Duodenal mucosa (tissue), 2 donors: Measurements from ENCODE around the gene NAA80.

Source experiments
- H3K27ac ChIP-seq: one replicate; pipeline ENCODE4 v1.7.0; 2013; ENCODE audit warnings: low read depth, low read length
- H3K27me3 ChIP-seq, 2 donors: one replicate each; pipeline ENCODE4 v1.7.0; 2013; ENCODE audit warnings: low read length in 2 of 2, control low read depth in 1 of 2; ENCODE audit not compliant: insufficient read depth in 2 of 2, control insufficient read depth in 1 of 2
- H3K36me3 ChIP-seq, 2 donors: one replicate each; pipeline ENCODE4 v1.7.0; 2013; ENCODE audit warnings: low read length in 2 of 2, control low read depth in 1 of 2; ENCODE audit not compliant: insufficient read depth in 2 of 2, control insufficient read depth in 1 of 2
- H3K4me1 ChIP-seq, 2 donors: one replicate each; pipeline ENCODE4 v1.7.0; 2013; ENCODE audit warnings: low read length in 2 of 2, control low read depth in 1 of 2; ENCODE audit not compliant: insufficient read depth in 2 of 2, control insufficient read depth in 1 of 2
- H3K4me3 ChIP-seq, 2 donors: one replicate each; pipeline ENCODE4 v1.7.0; 2013; ENCODE audit warnings: low read length in 2 of 2, low read depth in 1 of 2
- H3K9ac ChIP-seq, 2 donors: one replicate each; pipeline ENCODE4 v1.7.0; 2013; ENCODE audit warnings: low read length in 2 of 2, low read depth in 1 of 2
- H3K9me3 ChIP-seq, 2 donors: one replicate each; pipeline ENCODE4 v1.7.0; 2013; ENCODE audit warnings: low read length in 2 of 2, control low read depth in 1 of 2; ENCODE audit not compliant: control insufficient read depth in 1 of 2

Gene NAA80

DNA sequence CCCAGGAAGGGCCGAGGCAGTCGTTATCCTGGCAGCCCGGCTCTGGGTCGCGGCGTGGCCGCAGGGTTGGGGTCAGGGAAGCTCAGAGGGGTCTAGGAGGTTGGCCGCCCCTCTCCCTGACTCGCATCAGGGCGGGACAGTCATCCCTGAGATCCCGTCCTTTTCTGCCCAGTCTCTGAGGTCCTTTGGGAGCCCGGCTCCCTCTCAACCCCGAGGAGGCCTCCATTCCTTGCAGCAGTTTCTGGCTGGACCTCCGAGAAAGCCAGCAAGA lies 22.8 kb upstream of the NAA80 start:
- H3K4me1 ChIP-seq = peaks cover 60 to 74% of the 10 kb centered on the region in 2 donors
- H3K4me3 ChIP-seq = peak overlapping the region; percentile 83 to 94
- no peaks in the 10 kb centered on the region for H3K9me3 ChIP-seq
- H3K9ac ChIP-seq = peak overlapping the region; percentile 43 to 93
- peaks cover 11 to 31% of the 10 kb centered on the region in 2 donors for H3K36me3 ChIP-seq
- H3K27ac ChIP-seq = peak overlapping the region; percentile 93
- no peaks in the 10 kb centered on the region for H3K27me3 ChIP-seq

GRCh38 chr3:50321336-50322114 lies 22.3 kb upstream of the NAA80 start:
- peak overlapping the region; percentile 93 for H3K27ac ChIP-seq
- no peaks in the 10 kb centered on the region for H3K27me3 ChIP-seq
- H3K4me3 ChIP-seq = peak overlapping the region; percentile 83 to 94
- H3K36me3 ChIP-seq = peaks cover 11 to 32% of the 10 kb centered on the region in 2 donors
- H3K9ac ChIP-seq = peak overlapping the region; percentile 85 to 93
- no peaks in the 10 kb centered on the region for H3K9me3 ChIP-seq
- peaks cover 63 to 76% of the 10 kb centered on the region in 2 donors for H3K4me1 ChIP-seq

GRCh38 chr3:50320853-50321335 lies 21.7 kb upstream of the NAA80 start:
- peaks cover 11 to 28% of the 10 kb centered on the region in 2 donors for H3K36me3 ChIP-seq
- H3K27ac ChIP-seq = peak overlapping the region; percentile 93
- H3K27me3 ChIP-seq = no peaks in the 10 kb centered on the region
- H3K9ac ChIP-seq = peak overlapping the region; percentile 85 to 93
- peaks cover 68 to 80% of the 10 kb centered on the region in 2 donors for H3K4me1 ChIP-seq
- H3K9me3 ChIP-seq = no peaks in the 10 kb centered on the region
- H3K4me3 ChIP-seq = peak overlapping the region; percentile 83 to 94

DNA sequence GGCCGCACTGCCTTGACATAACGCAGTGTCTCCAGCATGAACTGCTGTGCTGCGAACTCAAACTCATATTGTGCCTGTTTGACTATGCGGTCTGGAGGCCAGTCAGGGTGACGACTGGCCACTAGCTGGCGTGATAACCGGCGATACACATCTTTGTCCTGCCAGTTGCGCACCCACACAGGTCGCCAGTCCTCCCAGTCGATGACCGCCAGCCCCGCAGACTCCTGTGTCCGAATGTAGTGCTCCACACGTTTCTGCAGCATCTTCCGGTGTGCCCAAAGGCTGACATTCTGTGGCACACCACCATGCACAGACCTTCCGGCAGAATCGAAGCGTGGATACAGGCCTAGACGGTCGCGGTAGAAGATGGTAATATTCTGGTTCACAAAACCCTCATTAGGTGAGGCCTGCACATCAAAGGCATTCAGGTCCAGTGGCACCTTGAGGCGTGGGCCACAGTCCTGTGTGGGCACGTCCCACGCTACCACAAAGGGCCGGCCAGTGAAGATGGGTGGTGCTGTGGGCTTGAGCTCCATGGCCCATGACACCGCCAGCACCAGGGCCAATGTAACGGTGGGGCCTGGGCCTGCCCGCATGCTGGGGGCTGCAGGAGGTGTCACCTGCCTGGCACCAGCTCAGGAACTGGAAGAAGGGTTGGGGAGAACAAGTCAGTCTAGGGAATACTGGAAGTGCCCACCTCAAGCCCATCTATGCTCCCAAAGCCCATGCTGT lies 20.9 kb upstream of the NAA80 start:
- Histone ChIP-seq H3K9ac (peak overlapping the region; percentile 85 to 93), H3K4me3 (peak overlapping the region; percentile 83 to 94), H3K36me3 (peaks cover 8 to 22% of the 10 kb centered on the region in 2 donors), H3K27ac (peak overlapping the region; percentile 93), H3K9me3 (no peaks in the 10 kb centered on the region), H3K4me1 (peaks cover 68 to 80% of the 10 kb centered on the region in 2 donors), H3K27me3 (no peaks in the 10 kb centered on the region)

GRCh38 chr3:50319181-50319893 lies 20.1 kb upstream of the NAA80 start:
- no peak overlapping the region for H3K27ac ChIP-seq
- H3K9ac ChIP-seq = peak overlapping the region in 1 of 2 donors; percentile 85
- peak overlapping the region; percentile 83 to 94 for H3K4me3 ChIP-seq
- no peaks in the 10 kb centered on the region for H3K27me3 ChIP-seq
- H3K9me3 ChIP-seq = no peaks in the 10 kb centered on the region
- H3K36me3 ChIP-seq = peaks cover 8 to 20% of the 10 kb centered on the region in 2 donors
- H3K4me1 ChIP-seq = peaks cover 62 to 72% of the 10 kb centered on the region in 2 donors

DNA sequence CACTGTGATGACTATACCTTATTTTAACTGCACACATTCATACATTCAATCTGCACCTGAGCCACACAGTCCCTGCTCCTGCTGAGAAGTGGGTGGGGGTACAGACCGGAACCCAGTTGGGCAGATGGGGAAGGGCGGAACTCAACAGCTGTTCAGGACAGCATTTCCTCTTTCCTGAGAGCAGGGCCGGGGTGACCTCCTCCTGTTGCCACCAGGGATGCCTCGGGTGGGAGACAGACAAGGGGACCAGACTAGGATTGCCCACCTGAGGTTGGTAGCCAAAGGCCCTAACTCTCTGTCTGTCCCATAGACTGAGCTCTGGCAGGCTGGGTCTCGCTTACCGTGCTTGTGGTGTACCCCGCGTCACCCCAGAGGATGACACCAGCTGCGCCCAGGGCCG lies 19.4 kb upstream of the NAA80 start:
- H3K4me1 ChIP-seq = peaks cover 58 to 66% of the 10 kb centered on the region in 2 donors
- H3K9me3 ChIP-seq = no peaks in the 10 kb centered on the region
- H3K36me3 ChIP-seq = peaks cover 8 to 19% of the 10 kb centered on the region in 2 donors
- no peak overlapping the region for H3K27ac ChIP-seq
- peak overlapping the region; percentile 32 to 60 for H3K9ac ChIP-seq
- no peaks in the 10 kb centered on the region for H3K27me3 ChIP-seq
- H3K4me3 ChIP-seq = peak overlapping the region in 1 of 2 donors; percentile 32

GRCh38 chr3:50318163-50318562 lies 19.0 kb upstream of the NAA80 start:
- Histone ChIP-seq H3K9me3 (no peaks in the 10 kb centered on the region), H3K27me3 (no peaks in the 10 kb centered on the region), H3K4me1 (peaks cover 58 to 61% of the 10 kb centered on the region in 2 donors), H3K4me3 (peak overlapping the region in 1 of 2 donors; percentile 32), H3K36me3 (peaks cover 8 to 19% of the 10 kb centered on the region in 2 donors), H3K27ac (no peak overlapping the region), H3K9ac (peak overlapping the region; percentile 51 to 60)

- Histone ChIP-seq H3K27me3 (no peaks in the 10 kb centered on the region), H3K36me3 (peaks cover 8 to 19% of the 10 kb centered on the region in 2 donors), H3K4me1 (peaks cover 52 to 53% of the 10 kb centered on the region in 2 donors), H3K27ac (peak overlapping the region; percentile 74), H3K4me3 (peak overlapping the region; percentile 32 to 44), H3K9me3 (no peaks in the 10 kb centered on the region), H3K9ac (peak overlapping the region; percentile 60 to 72)
Observed at GRCh38 chr3:50317300-50317699, 18.1 kb upstream of the NAA80 start.

- H3K27me3 ChIP-seq = no peaks in the 10 kb centered on the region
- peaks cover 8 to 19% of the 10 kb centered on the region in 2 donors for H3K36me3 ChIP-seq
- H3K4me1 ChIP-seq = peaks cover 47% of the 10 kb centered on the region in 2 donors
- peak overlapping the region; percentile 32 to 44 for H3K4me3 ChIP-seq
- H3K9me3 ChIP-seq = no peaks in the 10 kb centered on the region
- H3K27ac ChIP-seq = peak overlapping the region; percentile 74
- H3K9ac ChIP-seq = peak overlapping the region; percentile 60 to 72
Observed at GRCh38 chr3:50316657-50317242, 17.5 kb upstream of the NAA80 start.
